CD14-positive monocyte (primary cell): Measurements from ENCODE around the gene TRIM65. TPM values are rescaled to one million over a fixed set of nuclear protein-coding genes. Genes with fewer than 3 reads are reported as not detected.

Source experiments
- DNase-seq, 3 donors: peaks; one replicate each; pipeline ENCODE4 v3.0.0-alpha.2; 2011 to 2022
- H2AFZ ChIP-seq: 2 replicates; pipeline ENCODE4 v1.6.0; 2012; ENCODE audit warnings: mild to moderate bottlenecking, low read depth, low read length, inconsistent platforms; ENCODE audit not compliant: insufficient read depth, poor library complexity, severe bottlenecking
- H3K27ac ChIP-seq, 2 donors: 1 replicate in 1 of 2; 2 replicates in 1 of 2; pipeline ENCODE4 v1.5.1; 2012 to 2013; ENCODE audit warnings: low read length in 2 of 2, control low read depth in 1 of 2, inconsistent platforms in 1 of 2, low read depth in 1 of 2, mild to moderate bottlenecking in 1 of 2
- H3K27me3 ChIP-seq, 2 donors: one replicate each; pipeline versions ENCODE4 v1.6.0 to v1.6.1; 2011 to 2013; ENCODE audit warnings: low read length in 2 of 2; ENCODE audit not compliant: control insufficient read depth in 2 of 2, insufficient read depth in 2 of 2
- H3K36me3 ChIP-seq, 2 donors: replicated peaks in 1 of 2; 1 replicate in 1 of 2; 2 replicates in 1 of 2; pipeline versions ENCODE4 v1.5.1 to v1.6.1; 2012 to 2013; ENCODE audit warnings: low read length in 2 of 2, control low read depth in 1 of 2, inconsistent platforms in 1 of 2, mild to moderate bottlenecking in 1 of 2; ENCODE audit not compliant: insufficient read depth in 2 of 2, control insufficient read depth in 1 of 2
- H3K4me1 ChIP-seq, 2 donors: 1 replicate in 1 of 2; 2 replicates in 1 of 2; pipeline versions ENCODE4 v1.5.1 to v1.6.1; 2012 to 2013; ENCODE audit warnings: low read length in 2 of 2, control low read depth in 1 of 2, inconsistent platforms in 1 of 2, mild to moderate bottlenecking in 1 of 2, moderate library complexity in 1 of 2; ENCODE audit not compliant: insufficient read depth in 2 of 2, control insufficient read depth in 1 of 2
- H3K4me2 ChIP-seq: replicated peaks from 2 replicates; pipeline ENCODE3; 2012; ENCODE audit warnings: low read length, moderate library complexity, mild to moderate bottlenecking; ENCODE audit not compliant: poor library complexity, severe bottlenecking; ENCODE audit errors: extremely low read depth
- H3K4me3 ChIP-seq, 3 experiments: fragments of 200-600 bp in 1 of 3; sonication (generic) in 1 of 3; replicated peaks in 1 of 3; 1 replicate in 2 of 3; 2 replicates in 1 of 3; pipeline ENCODE4 v1.5.1; 2011 to 2013; ENCODE audit warnings: low read length in 3 of 3, mild to moderate bottlenecking in 3 of 3, control low read depth in 2 of 3, low read depth in 2 of 3, inconsistent platforms in 1 of 3, moderate library complexity in 1 of 3
- H3K79me2 ChIP-seq: 2 replicates; pipeline ENCODE4 v1.6.0; 2012; ENCODE audit warnings: mild to moderate bottlenecking, control low read depth, inconsistent platforms, low read length, moderate library complexity; ENCODE audit not compliant: insufficient read depth
- H3K9ac ChIP-seq: 2 replicates; pipeline ENCODE4 v1.6.0; 2017; ENCODE audit warnings: low read length, mild to moderate bottlenecking; ENCODE audit not compliant: insufficient read depth, poor library complexity, severe bottlenecking
- H3K9me3 ChIP-seq, 2 donors: replicated peaks in 1 of 2; 1 replicate in 1 of 2; 2 replicates in 1 of 2; pipeline versions ENCODE4 v1.5.1 to v1.6.1; 2012 to 2013; ENCODE audit warnings: low read length in 2 of 2, control low read depth in 1 of 2; ENCODE audit not compliant: control insufficient read depth in 1 of 2, insufficient read depth in 1 of 2
- H4K20me1 ChIP-seq: 2 replicates; pipeline ENCODE4 v1.6.0; 2012; ENCODE audit warnings: mild to moderate bottlenecking, low read length, control low read depth, moderate library complexity; ENCODE audit not compliant: insufficient read depth
- H3K27ac Mint-ChIP-seq, 7 donors: one replicate each; pipeline ENCODE4 v1.8.0; 2020; ENCODE audit warnings: mild to moderate bottlenecking in 7 of 7, mixed read lengths in 7 of 7, moderate library complexity in 6 of 7, inconsistent platforms in 2 of 7
- H3K27me3 Mint-ChIP-seq, 3 donors: one replicate each; pipeline ENCODE4 v1.8.0; 2021 to 2022; ENCODE audit warnings: low read depth in 3 of 3, mild to moderate bottlenecking in 3 of 3, mixed read lengths in 3 of 3, moderate library complexity in 3 of 3, inconsistent platforms in 1 of 3
- H3K36me3 Mint-ChIP-seq, 2 donors: one replicate each; pipeline ENCODE4 v1.8.0; 2020; ENCODE audit warnings: mixed read lengths in 2 of 2, inconsistent platforms in 1 of 2, mild to moderate bottlenecking in 1 of 2
- H3K4me1 Mint-ChIP-seq: one replicate; pipeline ENCODE4 v1.8.0; 2020; ENCODE audit warnings: mild to moderate bottlenecking, mixed read lengths
- H3K4me3 Mint-ChIP-seq, 2 donors: one replicate each; pipeline ENCODE4 v1.8.0; 2020; ENCODE audit warnings: mild to moderate bottlenecking in 2 of 2, mixed read lengths in 2 of 2, moderate library complexity in 1 of 2
- H3K9me3 Mint-ChIP-seq, 7 donors: one replicate each; pipeline ENCODE4 v1.8.0; 2020 to 2022; ENCODE audit warnings: mixed read lengths in 7 of 7, mild to moderate bottlenecking in 6 of 7, moderate library complexity in 6 of 7, inconsistent platforms in 2 of 7
- CTCF ChIP-seq: fragments of 200-600 bp; IDR thresholded peaks from one replicate; pipeline ENCODE4 v1.8.0; 2022; ENCODE audit warnings: antibody characterized with exemption, mild to moderate bottlenecking
- WGBS: methylation state at CpG from one replicate; pipeline ENCODE4 v1.1.5; 2013; ENCODE audit warnings: missing lambda C conversion rate; ENCODE audit not compliant: insufficient coverage; 5-methylcytosine and 5-hydroxymethylcytosine counted together
- intact Hi-C, 2 donors: fragments of 100-400 bp; cut with micrococcal nuclease; formaldehyde crosslinking; loops; one replicate each; pipeline versions ENCODE4 v1.15.0 to v1.15.1; 2023
- polyA plus RNA-seq, 3 donors: library from polyadenylated mRNA; depleted of rRNA in 1 of 3; unstranded in 2 of 3; stranded (reverse) in 1 of 3; fragments of 300-500 nt in 2 of 3; fragments of >200 nt in 1 of 3; fragmentation: Illumina TruSeq in 2 of 3; gene quantifications; 1 replicate in 2 of 3; 2 replicates in 1 of 3; pipeline ENCODE4 v1.2.3, GENCODE V29; 2012 to 2021

Gene TRIM65
- polyA plus RNA-seq, 3 donors: 5.6 to 10.4 (median 5.9) TPM

GRCh38 chr17:75893305-75894048 lies 3.3 kb downstream of the TRIM65 start:
- H3K4me1 ChIP-seq: peaks cover 18 to 23% of the 10 kb centered on the region in 2 donors
- intact Hi-C loops: no loop called here
- no peak overlapping the region for H3K27ac ChIP-seq
- no peaks in the 10 kb centered on the region for H3K9me3 ChIP-seq
- no peak for DNase-seq
- H3K79me2 ChIP-seq: peaks cover 17% of the 10 kb centered on the region
- H3K4me3 Mint-ChIP-seq: no peak overlapping the region
- WGBS: 97% methylated on average over 16 of the region's 18 CpGs
- H3K36me3 ChIP-seq: peaks cover 19 to 39% of the 10 kb centered on the region in 2 donors
- H3K27me3 ChIP-seq: no peaks in the 10 kb centered on the region
- H3K4me1 Mint-ChIP-seq: peaks cover 22% of the 10 kb centered on the region
- H3K27ac Mint-ChIP-seq: peak overlapping the region in 1 of 7 donors; percentile 6
- no peak overlapping the region for H3K4me2 ChIP-seq
- H3K4me3 ChIP-seq: no peak overlapping the region
- H4K20me1 ChIP-seq: peaks cover 23% of the 10 kb centered on the region
- peaks cover 20 to 43% of the 10 kb centered on the region in 2 donors for H3K36me3 Mint-ChIP-seq
- no peak overlapping the region for H2AFZ ChIP-seq
- peaks cover 0 to 2% (median 0%) of the 10 kb centered on the region in 7 donors for H3K9me3 Mint-ChIP-seq
- peaks cover 0 to 3% (median 2%) of the 10 kb centered on the region in 3 donors for H3K27me3 Mint-ChIP-seq
- H3K9ac ChIP-seq: no peak overlapping the region
- no peak for TF ChIP-seq CTCF

GRCh38 chr17:75892556-75893224 lies 4.1 kb downstream of the TRIM65 start:
- H3K27ac ChIP-seq: no peak overlapping the region
- peaks cover 18 to 23% of the 10 kb centered on the region in 2 donors for H3K4me1 ChIP-seq
- no peaks in the 10 kb centered on the region for H3K27me3 ChIP-seq
- Mint-ChIP-seq H3K4me1 (peaks cover 22% of the 10 kb centered on the region), H3K27ac (no peak overlapping the region), H3K36me3 (peaks cover 16 to 35% of the 10 kb centered on the region in 2 donors), H3K27me3 (peaks cover 0 to 3% (median 2%) of the 10 kb centered on the region in 3 donors), H3K4me3 (no peak overlapping the region), H3K9me3 (peaks cover 0 to 2% (median 0%) of the 10 kb centered on the region in 7 donors)
- DNase-seq: no peak
- no peak overlapping the region for H3K4me2 ChIP-seq
- no peak for TF ChIP-seq CTCF
- H3K9ac ChIP-seq: no peak overlapping the region
- intact Hi-C loops: no loop called here
- H3K36me3 ChIP-seq: peaks cover 15 to 34% of the 10 kb centered on the region in 2 donors
- no peak overlapping the region for H2AFZ ChIP-seq
- 93% methylated on average over 13 of the region's 16 CpGs for WGBS
- H3K9me3 ChIP-seq: no peaks in the 10 kb centered on the region
- H3K79me2 ChIP-seq: peaks cover 17% of the 10 kb centered on the region
- peaks cover 23% of the 10 kb centered on the region for H4K20me1 ChIP-seq
- no peak overlapping the region for H3K4me3 ChIP-seq
